ENCODE measurements around the gene ASPG.

Gene ASPG

DNA sequence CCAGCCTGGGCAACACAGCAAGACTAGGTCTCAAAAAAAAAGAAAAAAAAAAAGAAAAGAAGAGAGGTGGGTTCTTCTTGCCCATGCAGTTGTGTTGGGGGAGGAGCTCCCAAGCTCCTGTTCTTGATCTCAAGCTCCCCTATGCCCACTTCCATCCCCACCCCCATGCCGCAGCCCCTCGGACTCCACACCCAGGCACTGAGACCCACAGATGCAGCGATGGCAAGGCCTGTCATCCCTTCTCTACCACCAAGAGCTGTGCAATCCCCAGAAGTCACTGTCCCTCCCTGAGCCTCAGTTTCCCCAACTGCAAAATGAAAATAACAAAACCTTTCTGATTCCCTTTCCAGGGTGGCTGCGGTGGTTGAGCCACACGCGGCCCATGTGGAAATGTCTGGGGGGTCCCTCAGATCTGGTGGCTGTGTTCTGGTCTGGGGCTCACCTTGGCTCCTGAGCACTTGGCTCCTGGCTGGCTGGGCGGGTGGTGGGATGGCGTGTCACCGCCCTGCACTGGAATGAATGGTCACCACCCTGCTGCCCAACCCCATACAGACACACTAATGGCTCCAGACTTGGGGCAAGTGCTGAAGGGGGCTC, 30.3 kb downstream of the ASPG start:
- CTCF ChIA-PET = interaction anchor here (0.9 to 1.5 kb wide), 2 partner anchors 22 to 38 kb away, joined by 3 read pairs; no protein-coding TSS in a partner anchor
- POLR2A ChIA-PET = no interaction called here
- TF ChIP-seq, protein P1, sequence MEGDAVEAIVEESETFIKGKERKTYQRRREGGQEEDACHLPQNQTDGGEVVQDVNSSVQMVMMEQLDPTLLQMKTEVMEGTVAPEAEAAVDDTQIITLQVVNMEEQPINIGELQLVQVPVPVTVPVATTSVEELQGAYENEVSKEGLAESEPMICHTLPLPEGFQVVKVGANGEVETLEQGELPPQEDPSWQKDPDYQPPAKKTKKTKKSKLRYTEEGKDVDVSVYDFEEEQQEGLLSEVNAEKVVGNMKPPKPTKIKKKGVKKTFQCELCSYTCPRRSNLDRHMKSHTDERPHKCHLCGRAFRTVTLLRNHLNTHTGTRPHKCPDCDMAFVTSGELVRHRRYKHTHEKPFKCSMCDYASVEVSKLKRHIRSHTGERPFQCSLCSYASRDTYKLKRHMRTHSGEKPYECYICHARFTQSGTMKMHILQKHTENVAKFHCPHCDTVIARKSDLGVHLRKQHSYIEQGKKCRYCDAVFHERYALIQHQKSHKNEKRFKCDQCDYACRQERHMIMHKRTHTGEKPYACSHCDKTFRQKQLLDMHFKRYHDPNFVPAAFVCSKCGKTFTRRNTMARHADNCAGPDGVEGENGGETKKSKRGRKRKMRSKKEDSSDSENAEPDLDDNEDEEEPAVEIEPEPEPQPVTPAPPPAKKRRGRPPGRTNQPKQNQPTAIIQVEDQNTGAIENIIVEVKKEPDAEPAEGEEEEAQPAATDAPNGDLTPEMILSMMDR (IDR thresholded peaks at IDR 0.05; ENCODE audit: control extremely low read depth, extremely low read depth, low read depth, missing control alignments) = no peak
- no peak for DNase-seq (ENCODE audit: extremely low spot score)

DNA sequence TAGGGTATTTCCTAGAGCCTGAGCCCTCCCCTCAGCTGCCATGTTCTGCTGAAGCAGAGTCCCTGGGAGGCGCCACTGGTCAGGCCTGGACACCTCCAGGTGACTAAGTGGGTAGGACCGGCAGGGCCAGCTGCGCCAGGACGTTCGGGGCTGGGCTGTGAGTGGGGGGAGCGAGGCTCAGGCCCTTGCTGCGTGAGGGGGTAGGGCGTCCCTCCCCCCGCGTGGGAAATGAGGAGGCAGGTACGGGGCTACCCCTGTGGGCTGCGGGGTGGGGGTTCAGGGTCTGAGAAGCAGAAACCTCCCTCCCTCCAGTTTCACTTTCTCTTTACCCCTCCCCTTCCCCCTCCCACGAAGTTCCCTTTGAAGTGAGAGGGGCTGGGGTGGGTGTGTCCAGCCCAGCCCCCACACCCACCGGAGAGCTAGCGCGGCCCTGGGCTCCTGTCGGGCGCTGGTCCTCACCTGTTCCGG, 30.8 kb downstream of the ASPG start:
- ChIA-PET POLR2A (no interaction called here), CTCF (interaction anchor here (1.5 kb wide), 1 partner anchor 38 kb away, joined by 3 read pairs; no protein-coding TSS in a partner anchor)
- no peak for DNase-seq (ENCODE audit: extremely low spot score)
- TF ChIP-seq, protein P1 (IDR thresholded peaks at IDR 0.05; ENCODE audit: control extremely low read depth, extremely low read depth, low read depth, missing control alignments) = no peak

DNA sequence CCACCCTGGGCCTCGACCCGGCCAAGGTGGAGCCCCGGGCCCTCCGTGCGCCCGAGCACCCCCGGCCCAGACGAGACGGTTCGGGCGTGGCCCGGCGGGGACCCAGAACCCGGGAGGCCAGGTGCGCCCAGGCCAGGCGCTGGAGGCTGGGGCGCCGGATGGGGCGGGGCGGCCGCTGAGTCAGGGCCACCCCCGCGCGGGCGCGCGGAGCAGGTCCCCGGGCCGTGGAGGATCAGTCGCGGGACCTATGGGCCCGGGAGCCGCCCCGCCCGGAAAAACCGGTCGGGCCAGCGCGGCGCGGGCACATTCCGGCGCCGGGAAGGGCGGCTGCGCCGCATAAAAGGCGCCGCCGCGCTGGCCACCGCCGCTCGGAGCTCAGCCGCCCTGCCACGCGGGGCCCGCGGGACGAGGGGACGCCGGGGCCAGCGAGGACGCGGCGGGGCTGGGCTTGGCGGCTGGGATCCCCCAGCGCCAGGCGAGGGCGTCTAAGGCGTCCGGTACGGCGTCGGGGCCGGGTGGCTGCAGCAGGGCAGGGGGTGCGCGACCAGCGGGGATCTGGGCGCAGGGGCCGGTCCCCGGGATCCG, 31.3 kb downstream of the ASPG start:
- ChIA-PET POLR2A (no interaction called here), CTCF (interaction anchor here (1.5 kb wide), 1 partner anchor 39 kb away, joined by 3 read pairs; no protein-coding TSS in a partner anchor)
- DNase-seq (ENCODE audit: extremely low spot score) = no peak
- TF ChIP-seq, protein P1 (IDR thresholded peaks at IDR 0.05; ENCODE audit: control extremely low read depth, extremely low read depth, low read depth, missing control alignments) = no peak

DNA sequence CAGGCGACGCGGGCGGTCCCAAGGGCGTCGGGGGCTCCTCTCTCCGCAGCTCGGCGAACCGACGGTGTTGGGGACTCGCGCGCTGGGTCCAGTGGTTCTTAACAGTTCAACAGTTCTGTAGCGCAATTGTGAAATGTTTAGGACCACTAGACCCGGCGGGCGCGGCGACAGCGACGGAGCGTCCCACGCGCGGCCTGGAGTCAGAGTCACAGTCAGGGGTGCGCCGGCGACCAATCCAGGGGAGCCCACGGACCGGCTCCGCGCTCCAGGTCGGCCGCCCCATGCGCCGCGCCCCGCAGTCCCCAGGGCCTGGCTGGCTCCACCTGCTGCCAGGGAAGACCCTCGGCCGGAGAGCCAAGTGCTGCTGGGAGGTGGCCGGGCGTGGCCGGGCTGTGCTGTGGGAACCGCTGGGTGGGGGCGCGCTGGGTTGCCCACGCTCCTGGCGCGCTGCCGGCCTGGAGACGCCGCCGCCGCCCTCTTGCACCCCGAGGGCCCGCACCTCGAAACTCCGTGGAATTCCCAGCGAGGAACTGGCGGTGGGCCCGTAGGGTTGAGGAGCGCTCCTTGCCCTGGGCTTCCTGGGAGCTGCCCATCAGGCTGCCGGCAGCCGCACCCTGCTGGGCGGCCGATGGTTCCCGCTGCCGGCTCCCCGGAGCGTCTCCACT, 32.0 kb downstream of the ASPG start:
- DNase-seq (ENCODE audit: extremely low spot score) = no peak
- POLR2A ChIA-PET = no interaction called here
- TF ChIP-seq, protein P1 (IDR thresholded peaks at IDR 0.05; ENCODE audit: control extremely low read depth, extremely low read depth, low read depth, missing control alignments) = no peak
- CTCF ChIA-PET = no interaction called here

DNA sequence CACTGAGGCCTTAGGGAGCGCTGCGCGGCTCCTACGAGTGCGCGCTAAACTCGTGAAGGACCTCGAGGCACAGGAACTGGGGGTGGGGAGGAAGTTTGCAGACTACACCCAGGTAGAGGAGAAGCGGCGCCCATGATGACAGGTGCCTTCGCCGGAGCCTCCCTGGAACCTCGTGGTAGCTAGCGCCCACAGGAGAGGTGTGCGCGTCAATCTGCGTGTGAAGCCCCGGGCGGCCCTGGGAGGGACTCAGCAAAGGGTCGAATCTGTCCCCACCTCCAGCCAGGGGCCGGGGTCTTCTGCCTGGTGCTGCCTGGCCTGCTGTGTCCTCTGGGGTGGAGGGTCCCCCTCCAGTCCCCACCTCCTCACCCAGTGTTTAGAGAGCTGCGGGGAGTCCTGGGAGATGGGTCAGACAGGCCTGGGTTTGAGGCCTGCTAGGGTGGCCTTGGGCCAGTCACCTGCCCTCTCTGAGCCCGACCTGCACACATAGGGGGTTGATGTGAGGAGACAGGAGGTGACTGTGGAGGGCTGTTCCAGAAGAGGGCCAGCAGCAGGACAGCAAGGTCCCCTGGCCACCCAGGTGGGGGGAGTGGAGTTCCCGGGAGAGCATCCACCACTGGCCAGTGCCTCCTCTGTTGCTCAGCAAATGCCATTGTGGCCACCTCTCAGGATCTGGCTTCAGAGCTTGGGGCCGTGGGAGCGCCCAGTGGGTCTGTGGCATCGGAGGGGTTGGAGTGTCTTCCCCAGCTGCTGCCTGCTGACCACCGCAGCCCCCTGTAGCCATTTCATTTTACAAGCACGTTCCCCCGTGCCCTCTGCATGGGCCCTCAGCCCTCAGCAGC, 32.7 kb downstream of the ASPG start:
- DNase-seq (ENCODE audit: extremely low spot score) = no peak
- CTCF ChIA-PET = no interaction called here
- POLR2A ChIA-PET = no interaction called here
- TF ChIP-seq, protein P1 (IDR thresholded peaks at IDR 0.05; ENCODE audit: control extremely low read depth, extremely low read depth, low read depth, missing control alignments) = no peak

DNA sequence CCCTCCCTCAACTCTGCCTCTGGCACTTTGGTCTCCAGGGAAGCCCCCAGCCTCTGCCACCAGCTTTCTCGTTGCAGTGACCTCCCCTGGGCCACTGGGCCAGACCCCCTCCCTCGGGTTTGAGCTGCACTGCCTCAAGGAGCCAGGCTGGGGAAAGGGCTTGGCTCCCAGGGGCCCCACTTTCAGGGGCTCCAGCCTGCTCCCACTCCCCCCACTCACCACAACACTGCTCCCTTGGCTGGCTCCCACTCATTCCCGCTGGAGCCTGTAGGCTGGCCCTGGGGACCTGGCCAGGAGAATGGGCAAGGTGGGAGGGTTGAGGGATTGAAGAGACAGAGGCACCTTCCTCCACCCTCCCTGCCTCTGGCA, 33.6 kb downstream of the ASPG start:
- ChIA-PET POLR2A (interaction anchor here (0.7 kb wide), 1 partner anchor 241 kb away, joined by 3 read pairs; no protein-coding TSS in a partner anchor), CTCF (no interaction called here)

More for the DNA sequence above, 33.6 kb downstream of the ASPG start:
- DNase-seq (ENCODE audit: extremely low spot score) = no peak
- TF ChIP-seq, protein P1 (IDR thresholded peaks at IDR 0.05; ENCODE audit: control extremely low read depth, extremely low read depth, low read depth, missing control alignments) = no peak
